Glutamatergic neuron (in vitro differentiated cells): ENCODE results near the gene SERINC2. TPM values are rescaled to one million over a fixed set of nuclear protein-coding genes. Genes with fewer than 3 reads are reported as not detected.

Source experiments
- DNase-seq: peaks from one replicate; pipeline ENCODE4 v3.0.0; 2022
- H3K27ac Mint-ChIP-seq: one replicate; pipeline ENCODE4 v1.8.0; 2020; ENCODE audit warnings: mild to moderate bottlenecking, mixed read lengths, inconsistent platforms; ENCODE audit not compliant: unreplicated experiment
- H3K27me3 Mint-ChIP-seq: one replicate; pipeline ENCODE4 v1.8.0; 2020; ENCODE audit warnings: mild to moderate bottlenecking, moderate library complexity, mixed read lengths, inconsistent platforms; ENCODE audit not compliant: unreplicated experiment
- H3K36me3 Mint-ChIP-seq: one replicate; pipeline ENCODE4 v1.8.0; 2020; ENCODE audit warnings: mild to moderate bottlenecking, mixed read lengths, inconsistent platforms; ENCODE audit not compliant: unreplicated experiment
- H3K4me1 Mint-ChIP-seq: one replicate; pipeline ENCODE4 v1.8.0; 2020; ENCODE audit warnings: mild to moderate bottlenecking, low read depth, mixed read lengths, inconsistent platforms; ENCODE audit not compliant: unreplicated experiment
- H3K4me3 Mint-ChIP-seq: one replicate; pipeline ENCODE4 v1.8.0; 2020; ENCODE audit warnings: mild to moderate bottlenecking, mixed read lengths, inconsistent platforms; ENCODE audit not compliant: unreplicated experiment
- H3K9me3 Mint-ChIP-seq: one replicate; pipeline ENCODE4 v1.8.0; 2020; ENCODE audit warnings: mild to moderate bottlenecking, moderate library complexity, mixed read lengths, inconsistent platforms; ENCODE audit not compliant: unreplicated experiment
- total RNA-seq: library from RNA; stranded (reverse); fragmentation: NEBNext Ultra II Directional; extraction: Animal tissue kit (Norgen Biotek cat#: 25700); gene quantifications from one replicate; pipeline ENCODE4 v1.2.1, GENCODE V29; 2021; ENCODE audit not compliant: unreplicated experiment
- TF ChIP-seq, protein P1 (sequence below): fragments of 200-600 bp; sonication (generic); IDR thresholded peaks from one replicate; pipeline ENCODE4 v1.5.0; 2021; ENCODE audit not compliant: partially characterized antibody, unreplicated experiment

The SERINC2 gene
- total RNA-seq, 1 donor from 2014 or later: 36.4 TPM

DNA sequence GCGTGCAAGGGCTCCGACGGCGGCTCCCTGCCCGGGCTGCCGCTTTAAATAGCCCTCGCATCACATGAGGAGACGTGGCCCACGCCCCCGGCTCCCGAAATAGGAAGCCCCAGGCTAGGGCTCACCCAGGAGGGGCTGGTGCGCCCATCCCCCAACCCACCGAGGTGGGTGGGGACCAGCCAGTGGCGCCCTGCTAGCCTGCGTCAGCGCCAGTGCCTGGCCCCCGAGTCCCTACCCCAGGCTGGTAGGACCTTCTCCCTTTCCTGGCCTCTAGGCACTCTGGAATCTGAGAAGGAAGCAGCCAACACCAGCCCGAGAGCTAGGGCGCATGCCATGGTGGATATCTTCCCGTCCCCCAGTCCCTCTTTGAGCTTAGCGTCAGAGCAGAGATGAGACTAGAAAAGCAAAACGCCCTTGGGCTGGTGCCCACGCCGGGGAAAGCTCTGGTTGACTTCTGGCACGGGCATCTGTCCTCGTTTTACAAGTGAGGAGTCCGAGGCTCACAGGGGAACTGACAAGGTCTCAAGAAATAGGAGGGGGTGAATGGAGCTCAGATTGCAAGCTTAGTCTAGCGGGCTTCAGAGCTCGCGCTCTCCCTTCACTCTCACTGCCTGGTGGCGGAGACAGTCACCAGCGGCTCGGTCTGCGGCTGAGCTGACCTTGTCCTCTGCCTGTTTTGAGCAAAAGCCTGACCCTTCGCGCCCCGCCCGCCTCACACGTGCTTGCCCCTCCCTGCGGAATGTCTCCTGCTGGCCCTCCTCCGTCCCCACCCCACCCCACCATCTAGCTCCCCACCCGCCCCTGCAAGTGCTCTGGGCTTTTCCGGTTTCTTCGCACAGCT lies 39.7 kb upstream of the SERINC2 start, which contains the start of gene FABP3:
Gene FABP3 (minus strand): TSS at position 21 of the 841 bp plus-strand sequence. CDS start 62 bp downstream, outside the sequence.
- Mint-ChIP-seq H3K4me1 (peaks cover 50% of the 10 kb centered on the region), H3K9me3 (peaks cover 3% of the 10 kb centered on the region), H3K36me3 (no peaks in the 10 kb centered on the region), H3K27ac (peak within 1 kb of the TSS; percentile 97), H3K4me3 (peak within 1 kb of the TSS; percentile 87), H3K27me3 (peaks cover 13% of the 10 kb centered on the region)
- DNase-seq: peak; percentile 89
- TF ChIP-seq, protein P1, sequence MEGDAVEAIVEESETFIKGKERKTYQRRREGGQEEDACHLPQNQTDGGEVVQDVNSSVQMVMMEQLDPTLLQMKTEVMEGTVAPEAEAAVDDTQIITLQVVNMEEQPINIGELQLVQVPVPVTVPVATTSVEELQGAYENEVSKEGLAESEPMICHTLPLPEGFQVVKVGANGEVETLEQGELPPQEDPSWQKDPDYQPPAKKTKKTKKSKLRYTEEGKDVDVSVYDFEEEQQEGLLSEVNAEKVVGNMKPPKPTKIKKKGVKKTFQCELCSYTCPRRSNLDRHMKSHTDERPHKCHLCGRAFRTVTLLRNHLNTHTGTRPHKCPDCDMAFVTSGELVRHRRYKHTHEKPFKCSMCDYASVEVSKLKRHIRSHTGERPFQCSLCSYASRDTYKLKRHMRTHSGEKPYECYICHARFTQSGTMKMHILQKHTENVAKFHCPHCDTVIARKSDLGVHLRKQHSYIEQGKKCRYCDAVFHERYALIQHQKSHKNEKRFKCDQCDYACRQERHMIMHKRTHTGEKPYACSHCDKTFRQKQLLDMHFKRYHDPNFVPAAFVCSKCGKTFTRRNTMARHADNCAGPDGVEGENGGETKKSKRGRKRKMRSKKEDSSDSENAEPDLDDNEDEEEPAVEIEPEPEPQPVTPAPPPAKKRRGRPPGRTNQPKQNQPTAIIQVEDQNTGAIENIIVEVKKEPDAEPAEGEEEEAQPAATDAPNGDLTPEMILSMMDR: no peak

DNA sequence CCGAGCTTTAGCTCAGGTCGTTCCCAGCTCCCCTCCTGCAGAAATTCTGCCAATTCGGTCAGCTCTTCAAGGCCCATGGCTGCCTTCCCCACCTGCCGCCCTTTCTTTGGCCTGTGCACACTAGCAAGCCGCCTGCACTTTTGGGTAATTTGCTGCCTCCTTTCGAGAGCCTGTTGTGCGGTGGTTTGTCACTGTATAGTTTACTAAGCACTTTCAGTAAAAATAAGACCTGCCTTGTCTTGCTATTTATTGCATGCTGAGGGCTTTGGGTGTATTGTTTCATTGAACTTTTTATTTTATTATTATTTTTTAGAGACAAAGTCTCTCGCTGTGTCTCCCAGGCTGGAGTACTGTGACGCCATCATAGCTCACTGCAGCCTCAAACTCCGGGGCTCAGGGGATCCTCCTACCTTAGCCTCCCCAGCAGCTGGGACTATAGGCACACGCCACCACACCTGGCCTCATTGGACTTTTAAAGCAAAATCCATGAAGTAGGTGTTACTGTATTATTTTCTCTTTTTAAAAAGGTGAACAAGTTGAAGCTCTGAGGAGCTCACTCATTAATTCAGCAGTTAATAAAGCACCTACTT lies 39.0 kb upstream of the SERINC2 start:
- Mint-ChIP-seq H3K9me3 (peaks cover 3% of the 10 kb centered on the region), H3K36me3 (no peaks in the 10 kb centered on the region), H3K27me3 (peaks cover 13% of the 10 kb centered on the region), H3K4me1 (peaks cover 57% of the 10 kb centered on the region), H3K4me3 (peak overlapping the region; percentile 87), H3K27ac (peak overlapping the region; percentile 97)
- TF ChIP-seq, protein P1: no peak
- DNase-seq: no peak

DNA sequence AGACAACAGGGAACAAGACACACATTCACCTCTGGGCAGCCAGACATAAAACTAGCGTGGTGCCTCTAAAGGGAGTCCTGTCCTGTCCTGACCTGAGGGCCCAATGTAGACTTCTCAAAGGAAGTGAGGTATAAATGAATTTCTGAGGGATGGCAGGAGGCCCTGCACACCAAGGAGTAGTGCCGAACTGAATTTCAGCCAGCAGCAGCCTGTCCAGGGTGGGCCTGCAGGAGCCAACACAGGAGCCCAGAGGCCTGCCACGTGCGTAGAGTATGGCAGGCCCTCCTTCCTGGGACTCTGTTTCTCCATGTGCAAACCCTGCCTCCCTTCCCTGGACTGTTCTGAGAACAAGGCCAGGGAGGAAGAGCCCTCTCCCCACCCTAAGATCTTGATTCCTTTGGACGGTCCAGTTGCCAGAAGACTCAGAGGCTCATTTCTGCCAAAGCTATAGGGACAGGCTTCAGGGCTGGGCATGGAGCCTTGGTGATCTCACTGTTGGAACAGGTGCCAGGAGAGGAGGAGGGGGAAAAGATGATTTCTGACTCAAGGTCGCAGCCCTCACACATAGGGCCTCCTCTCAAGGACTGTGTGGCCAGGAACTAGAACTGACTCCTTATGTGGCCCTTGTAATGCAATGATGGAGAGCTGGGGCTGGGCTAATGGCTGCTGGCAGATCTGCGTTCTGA lies 38.4 kb upstream of the SERINC2 start:
- Mint-ChIP-seq H3K36me3 (no peaks in the 10 kb centered on the region), H3K4me1 (peaks cover 57% of the 10 kb centered on the region), H3K4me3 (no peak overlapping the region), H3K27ac (peak overlapping the region; percentile 17), H3K9me3 (peaks cover 3% of the 10 kb centered on the region), H3K27me3 (peaks cover 13% of the 10 kb centered on the region)
- TF ChIP-seq, protein P1: no peak
- DNase-seq: no peak

DNA sequence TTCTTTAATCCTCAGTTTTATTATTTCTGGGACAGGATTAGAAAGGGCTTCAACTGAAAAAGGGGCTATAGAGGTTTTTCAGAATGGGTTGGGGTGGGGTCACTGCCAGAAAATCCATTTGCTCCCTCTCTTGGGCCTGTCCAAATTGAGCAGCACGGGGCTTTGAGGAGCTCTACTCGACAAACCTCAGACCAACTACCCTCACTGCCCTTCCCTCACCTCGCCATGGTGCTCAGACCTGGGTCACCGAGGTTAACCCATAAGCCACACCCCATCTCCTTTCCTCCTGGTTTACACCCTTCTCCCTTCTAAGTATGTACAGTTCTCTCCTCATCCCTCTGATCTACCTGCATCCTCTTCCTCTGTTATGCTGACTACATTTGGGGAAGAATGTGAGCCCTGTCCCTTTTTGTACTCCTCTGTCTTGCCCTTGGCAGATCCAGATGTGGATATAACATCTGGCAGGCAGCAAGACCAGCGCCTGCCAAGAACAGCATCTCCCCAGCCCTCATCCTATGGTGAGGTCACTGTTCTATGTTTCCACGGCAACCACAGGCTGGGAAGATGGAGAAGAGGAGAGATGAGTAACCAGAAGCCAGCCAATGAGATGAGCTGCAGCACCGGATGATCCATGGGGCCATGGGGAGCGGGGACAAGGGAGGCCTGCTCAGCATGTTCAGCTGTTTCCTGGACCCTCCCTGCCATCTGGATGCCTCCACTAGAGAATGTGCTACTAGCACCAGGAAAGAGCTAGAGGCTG lies 36.5 kb upstream of the SERINC2 start:
- TF ChIP-seq, protein P1: no peak
- H3K4me1 Mint-ChIP-seq: peaks cover 46% of the 10 kb centered on the region
- H3K9me3 Mint-ChIP-seq: peaks cover 6% of the 10 kb centered on the region
- peak; percentile 86 for DNase-seq
- H3K27ac Mint-ChIP-seq: peak overlapping the region; percentile 98
- no peaks in the 10 kb centered on the region for H3K36me3 Mint-ChIP-seq
- peaks cover 15% of the 10 kb centered on the region for H3K27me3 Mint-ChIP-seq
- peak overlapping the region; percentile 73 for H3K4me3 Mint-ChIP-seq
